Nephron (organoid): ENCODE data around the gene AKR1D1.
"Not testable (repeated sequence)": the region's sequence is repeated elsewhere in the genome, so short reads cannot be mapped to it uniquely, and the experiment has no call there.

Experiments used
- H3K27ac Mint-ChIP-seq, 3 experiments: 2 replicates each; pipeline ENCODE4 v1.8.0; 2020; ENCODE audit warnings: mixed read lengths in 3 of 3, mild to moderate bottlenecking in 2 of 3, moderate library complexity in 1 of 3
- H3K27me3 Mint-ChIP-seq: 2 replicates; pipeline ENCODE4 v1.8.0; 2021; ENCODE audit warnings: low read depth, mild to moderate bottlenecking, moderate library complexity, mixed read lengths
- H3K36me3 Mint-ChIP-seq: 2 replicates; pipeline ENCODE4 v1.8.0; 2020; ENCODE audit warnings: low read depth, mixed read lengths
- H3K4me1 Mint-ChIP-seq: 2 replicates; pipeline ENCODE4 v1.8.0; 2020; ENCODE audit warnings: mixed read lengths
- H3K4me3 Mint-ChIP-seq, 3 experiments: 2 replicates each; pipeline ENCODE4 v1.8.0; 2020; ENCODE audit warnings: mild to moderate bottlenecking in 3 of 3, mixed read lengths in 3 of 3, moderate library complexity in 2 of 3
- H3K9me3 Mint-ChIP-seq: 2 replicates; pipeline ENCODE4 v1.8.0; 2020; ENCODE audit warnings: mixed read lengths
- CTCF ChIP-seq, 3 experiments: fragments of 200-600 bp; sonication (generic); IDR thresholded peaks; one replicate each; pipeline ENCODE4 v1.5.0; 2021; ENCODE audit warnings: antibody characterized with exemption in 3 of 3; ENCODE audit not compliant: unreplicated experiment in 3 of 3

The AKR1D1 gene

GRCh38 chr7:138081868-138082267 is 5.6 kb downstream of the AKR1D1 start:
- no peak overlapping the region for H3K4me3 Mint-ChIP-seq
- H3K4me1 Mint-ChIP-seq, result no peaks in the 10 kb centered on the region
- TF ChIP-seq CTCF (IDR thresholded peaks at IDR 0.05; ENCODE audit: unreplicated experiment in 3 of 3), result no peak
- no peaks in the 10 kb centered on the region for H3K9me3 Mint-ChIP-seq
- peaks cover 8% of the 10 kb centered on the region for H3K27me3 Mint-ChIP-seq
- no peaks in the 10 kb centered on the region for H3K36me3 Mint-ChIP-seq
- H3K27ac Mint-ChIP-seq, result no peak overlapping the region

GRCh38 chr7:138083859-138084258 is 7.6 kb downstream of the AKR1D1 start:
- no peak overlapping the region for H3K4me3 Mint-ChIP-seq

GRCh38 chr7:138086563-138087270 is 10.5 kb downstream of the AKR1D1 start:
- Mint-ChIP-seq H3K9me3 (no peaks in the 10 kb centered on the region), H3K4me1 (no peaks in the 10 kb centered on the region), H3K27me3 (peaks cover 8% of the 10 kb centered on the region), H3K4me3 (no peak overlapping the region), H3K27ac (no peak overlapping the region), H3K36me3 (no peaks in the 10 kb centered on the region)
- TF ChIP-seq CTCF (IDR thresholded peaks at IDR 0.05; ENCODE audit: unreplicated experiment in 3 of 3), result no peak

More at GRCh38 chr7:138083859-138084258, 7.6 kb downstream of the AKR1D1 start:
- Mint-ChIP-seq H3K36me3 (no peaks in the 10 kb centered on the region), H3K27ac (no peak overlapping the region), H3K27me3 (peaks cover 8% of the 10 kb centered on the region), H3K9me3 (no peaks in the 10 kb centered on the region), H3K4me1 (no peaks in the 10 kb centered on the region)
- TF ChIP-seq CTCF (IDR thresholded peaks at IDR 0.05; ENCODE audit: unreplicated experiment in 3 of 3), result no peak

- no peaks in the 10 kb centered on the region for H3K4me1 Mint-ChIP-seq
- TF ChIP-seq CTCF (IDR thresholded peaks at IDR 0.05; ENCODE audit: unreplicated experiment in 3 of 3), result no peak
- no peak overlapping the region for H3K27ac Mint-ChIP-seq
- no peak overlapping the region for H3K4me3 Mint-ChIP-seq
- H3K36me3 Mint-ChIP-seq, result no peaks in the 10 kb centered on the region
- H3K9me3 Mint-ChIP-seq, result no peaks in the 10 kb centered on the region
- H3K27me3 Mint-ChIP-seq, result no peaks in the 10 kb centered on the region
Measured at GRCh38 chr7:138089080-138089901, 13.0 kb downstream of the AKR1D1 start.

- Mint-ChIP-seq H3K27me3 (no peaks in the 10 kb centered on the region), H3K9me3 (no peaks in the 10 kb centered on the region), H3K27ac (no peak overlapping the region), H3K4me1 (no peaks in the 10 kb centered on the region), H3K36me3 (no peaks in the 10 kb centered on the region), H3K4me3 (no peak overlapping the region)
- TF ChIP-seq CTCF (IDR thresholded peaks at IDR 0.05; ENCODE audit: unreplicated experiment in 3 of 3), result no peak
Measured at GRCh38 chr7:138091032-138091431, 14.8 kb downstream of the AKR1D1 start.

GRCh38 chr7:138091840-138092239 is 15.6 kb downstream of the AKR1D1 start:
- not testable (repeated sequence) for H3K36me3 Mint-ChIP-seq, H3K4me1 Mint-ChIP-seq, H3K27me3 Mint-ChIP-seq, H3K9me3 Mint-ChIP-seq, H3K4me3 Mint-ChIP-seq, H3K27ac Mint-ChIP-seq
